Breast epithelium (tissue), 3 donors: ENCODE data around the gene CACFD1.

Source experiments
- POLR2A ChIP-seq: fragments of 450-650 bp; IDR thresholded peaks from one replicate; pipeline ENCODE4 v1.6.1; 2016; ENCODE audit warnings: antibody characterized with exemption, mild to moderate bottlenecking, moderate library complexity
- TF ChIP-seq, protein P1 (sequence below), 3 donors: fragments of 450-650 bp; IDR thresholded peaks; one replicate each; pipeline ENCODE4 v1.5.1; 2016 to 2017; ENCODE audit warnings: antibody characterized with exemption in 3 of 3, mild to moderate bottlenecking in 3 of 3, moderate library complexity in 3 of 3

DNA sequence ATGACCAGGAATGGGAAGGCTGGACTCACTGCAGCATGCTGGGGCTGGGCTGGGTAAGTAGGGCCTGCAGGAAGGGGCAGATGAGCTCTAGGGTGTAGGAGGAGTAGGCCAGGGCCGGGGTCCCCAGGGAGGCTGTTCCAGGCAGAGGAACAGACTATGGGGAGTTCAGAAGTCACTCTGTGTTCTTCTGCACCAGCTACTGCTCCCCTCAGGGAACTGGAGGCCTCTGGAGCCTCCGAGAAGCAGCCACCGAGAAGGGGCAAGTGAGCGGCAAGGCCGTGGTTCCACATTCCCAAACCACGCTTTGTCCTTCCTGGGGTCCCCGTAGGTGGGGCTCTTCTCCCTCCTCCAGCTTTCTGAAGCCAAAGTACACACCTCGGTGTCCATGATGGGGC lies 27.6 kb downstream of the CACFD1 start:
- TF ChIP-seq, protein P1, sequence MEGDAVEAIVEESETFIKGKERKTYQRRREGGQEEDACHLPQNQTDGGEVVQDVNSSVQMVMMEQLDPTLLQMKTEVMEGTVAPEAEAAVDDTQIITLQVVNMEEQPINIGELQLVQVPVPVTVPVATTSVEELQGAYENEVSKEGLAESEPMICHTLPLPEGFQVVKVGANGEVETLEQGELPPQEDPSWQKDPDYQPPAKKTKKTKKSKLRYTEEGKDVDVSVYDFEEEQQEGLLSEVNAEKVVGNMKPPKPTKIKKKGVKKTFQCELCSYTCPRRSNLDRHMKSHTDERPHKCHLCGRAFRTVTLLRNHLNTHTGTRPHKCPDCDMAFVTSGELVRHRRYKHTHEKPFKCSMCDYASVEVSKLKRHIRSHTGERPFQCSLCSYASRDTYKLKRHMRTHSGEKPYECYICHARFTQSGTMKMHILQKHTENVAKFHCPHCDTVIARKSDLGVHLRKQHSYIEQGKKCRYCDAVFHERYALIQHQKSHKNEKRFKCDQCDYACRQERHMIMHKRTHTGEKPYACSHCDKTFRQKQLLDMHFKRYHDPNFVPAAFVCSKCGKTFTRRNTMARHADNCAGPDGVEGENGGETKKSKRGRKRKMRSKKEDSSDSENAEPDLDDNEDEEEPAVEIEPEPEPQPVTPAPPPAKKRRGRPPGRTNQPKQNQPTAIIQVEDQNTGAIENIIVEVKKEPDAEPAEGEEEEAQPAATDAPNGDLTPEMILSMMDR (IDR thresholded peaks at IDR 0.05), result no peak
- no peak for TF ChIP-seq POLR2A
